Type B pancreatic cell (in vitro differentiated cells): ENCODE results near the gene SPATA6. TPM values are rescaled to one million over a fixed set of nuclear protein-coding genes. Genes with fewer than 3 reads are reported as not detected.

Experiments used
- DNase-seq: peaks from one replicate; pipeline ENCODE4 v3.0.0; 2021; ENCODE audit warnings: mixed read lengths; ENCODE audit not compliant: unreplicated experiment; ENCODE audit errors: extremely low spot score
- H3K27ac Mint-ChIP-seq: 2 replicates; pipeline ENCODE4 v1.8.0; 2021; ENCODE audit warnings: mild to moderate bottlenecking, mixed read lengths
- H3K27me3 Mint-ChIP-seq: 2 replicates; pipeline ENCODE4 v1.8.0; 2021; ENCODE audit warnings: mixed read lengths
- H3K36me3 Mint-ChIP-seq: 2 replicates; pipeline ENCODE4 v1.8.0; 2021; ENCODE audit warnings: mixed read lengths
- H3K4me1 Mint-ChIP-seq: one replicate; pipeline ENCODE4 v1.8.0; 2021; ENCODE audit warnings: mixed read lengths; ENCODE audit not compliant: unreplicated experiment
- H3K4me3 Mint-ChIP-seq: 2 replicates; pipeline ENCODE4 v1.8.0; 2021; ENCODE audit warnings: mild to moderate bottlenecking, mixed read lengths
- H3K9me3 Mint-ChIP-seq: 2 replicates; pipeline ENCODE4 v1.8.0; 2021; ENCODE audit warnings: mixed read lengths
- total RNA-seq: library from RNA; stranded (reverse); gene quantifications from 2 replicates; pipeline ENCODE4 v1.2.1, GENCODE V29; 2021; ENCODE audit warnings: low replicate concordance
- TF ChIP-seq, protein P1 (sequence below): fragments of 200-600 bp; sonication (generic); conservative IDR thresholded peaks from 2 replicates; pipeline ENCODE4 v1.5.0; 2021; ENCODE audit warnings: antibody characterized with exemption, mild to moderate bottlenecking

Gene SPATA6
- total RNA-seq, 1 donor from 2014 or later: 23.5 TPM

DNA sequence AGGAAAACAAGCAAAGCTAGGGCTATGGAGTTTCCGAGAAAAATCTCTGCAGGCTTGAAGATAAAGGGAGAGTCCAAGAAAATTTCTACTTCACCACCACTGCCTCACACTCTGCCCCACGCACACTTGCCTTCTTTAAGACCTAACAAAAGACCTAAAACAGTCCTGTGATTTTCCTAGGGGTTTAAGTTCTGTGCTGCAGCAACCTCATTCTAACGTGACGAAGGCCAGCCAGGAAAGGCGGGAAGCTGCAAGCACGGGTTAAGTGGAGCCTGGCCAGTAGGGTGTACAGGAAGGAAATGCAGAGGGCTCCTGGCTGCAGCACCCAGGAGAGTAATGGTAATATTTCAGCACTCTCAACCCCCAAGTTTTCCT lies 1.5 kb downstream of the SPATA6 start:
- H3K4me3 Mint-ChIP-seq: peak overlapping the region; percentile 96
- H3K9me3 Mint-ChIP-seq: peaks cover 6% of the 10 kb centered on the region
- peaks cover 3% of the 10 kb centered on the region for H3K36me3 Mint-ChIP-seq
- no peaks in the 10 kb centered on the region for H3K27me3 Mint-ChIP-seq
- TF ChIP-seq, protein P1, sequence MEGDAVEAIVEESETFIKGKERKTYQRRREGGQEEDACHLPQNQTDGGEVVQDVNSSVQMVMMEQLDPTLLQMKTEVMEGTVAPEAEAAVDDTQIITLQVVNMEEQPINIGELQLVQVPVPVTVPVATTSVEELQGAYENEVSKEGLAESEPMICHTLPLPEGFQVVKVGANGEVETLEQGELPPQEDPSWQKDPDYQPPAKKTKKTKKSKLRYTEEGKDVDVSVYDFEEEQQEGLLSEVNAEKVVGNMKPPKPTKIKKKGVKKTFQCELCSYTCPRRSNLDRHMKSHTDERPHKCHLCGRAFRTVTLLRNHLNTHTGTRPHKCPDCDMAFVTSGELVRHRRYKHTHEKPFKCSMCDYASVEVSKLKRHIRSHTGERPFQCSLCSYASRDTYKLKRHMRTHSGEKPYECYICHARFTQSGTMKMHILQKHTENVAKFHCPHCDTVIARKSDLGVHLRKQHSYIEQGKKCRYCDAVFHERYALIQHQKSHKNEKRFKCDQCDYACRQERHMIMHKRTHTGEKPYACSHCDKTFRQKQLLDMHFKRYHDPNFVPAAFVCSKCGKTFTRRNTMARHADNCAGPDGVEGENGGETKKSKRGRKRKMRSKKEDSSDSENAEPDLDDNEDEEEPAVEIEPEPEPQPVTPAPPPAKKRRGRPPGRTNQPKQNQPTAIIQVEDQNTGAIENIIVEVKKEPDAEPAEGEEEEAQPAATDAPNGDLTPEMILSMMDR: no peak
- H3K4me1 Mint-ChIP-seq: peaks cover 19% of the 10 kb centered on the region
- peak overlapping the region; percentile 89 for H3K27ac Mint-ChIP-seq
- no peak for DNase-seq

DNA sequence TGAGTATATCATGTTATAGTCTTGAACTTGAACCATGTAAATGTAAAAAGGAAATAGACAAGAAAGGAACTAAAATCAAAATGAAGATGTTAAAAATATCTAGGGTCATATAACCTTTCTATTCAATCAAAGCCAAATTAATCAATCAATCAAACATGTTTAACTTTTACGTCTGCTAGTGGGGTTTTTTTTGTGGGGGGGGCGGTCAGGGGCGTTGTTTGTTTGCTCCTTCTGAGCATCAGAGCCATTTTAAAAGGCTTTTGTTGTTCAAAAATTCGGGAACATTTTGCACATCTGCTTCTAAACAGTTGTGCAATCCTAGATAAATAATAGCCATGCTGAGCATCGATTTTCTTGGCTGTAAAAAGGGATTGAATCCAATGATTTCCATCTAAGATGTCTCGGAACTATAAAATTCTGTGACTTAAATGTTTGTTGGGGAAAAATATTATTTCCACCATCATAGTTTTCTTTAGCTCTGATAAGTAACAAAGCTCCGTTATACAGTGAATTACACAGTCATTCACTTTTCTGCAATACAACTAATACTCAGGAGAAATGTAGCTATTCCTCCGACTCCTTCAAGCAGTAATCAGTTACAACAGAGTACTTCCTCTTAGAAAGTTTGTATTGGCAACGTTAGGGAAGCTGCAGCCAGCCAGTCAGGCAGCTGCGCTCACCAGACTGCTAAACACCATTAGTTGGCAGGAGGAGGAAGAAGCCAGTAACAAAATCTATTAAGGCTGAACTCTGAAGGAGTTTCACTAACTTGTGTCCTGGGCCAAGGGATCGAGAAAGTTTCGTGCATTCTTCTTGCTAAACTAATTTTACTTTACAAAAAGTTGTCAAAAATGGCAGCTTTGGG lies 2.2 kb downstream of the SPATA6 start:
- peaks cover 19% of the 10 kb centered on the region for H3K4me1 Mint-ChIP-seq

DNA sequence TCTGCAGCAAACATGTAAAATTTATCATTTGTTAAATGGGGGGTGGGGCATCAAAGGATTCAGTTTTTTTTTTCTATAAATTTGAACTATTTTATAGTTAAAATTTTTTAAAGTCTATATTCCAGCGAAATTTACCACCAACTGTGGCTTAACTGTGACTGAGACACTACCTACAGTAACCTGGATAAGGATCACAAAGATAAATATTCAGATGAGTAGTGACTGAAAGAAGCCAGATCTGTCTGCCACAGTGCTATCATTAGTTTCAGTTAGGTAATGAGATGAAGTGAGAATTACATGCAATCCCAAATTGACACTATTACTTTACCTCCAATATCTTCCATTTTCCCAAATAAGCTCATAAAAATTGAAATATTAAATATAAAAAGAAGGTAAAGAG lies 5.4 kb downstream of the SPATA6 start:
- peaks cover 19% of the 10 kb centered on the region for H3K4me1 Mint-ChIP-seq
- TF ChIP-seq, protein P1: no peak
- H3K27me3 Mint-ChIP-seq: no peaks in the 10 kb centered on the region
- peaks cover 3% of the 10 kb centered on the region for H3K36me3 Mint-ChIP-seq
- no peak for DNase-seq
- H3K27ac Mint-ChIP-seq: no peak overlapping the region
- H3K4me3 Mint-ChIP-seq: no peak overlapping the region
- no peaks in the 10 kb centered on the region for H3K9me3 Mint-ChIP-seq

More for the DNA sequence above, 2.2 kb downstream of the SPATA6 start:
- H3K4me3 Mint-ChIP-seq: peak overlapping the region; percentile 96
- no peak for DNase-seq
- H3K27me3 Mint-ChIP-seq: no peaks in the 10 kb centered on the region
- peak overlapping the region; percentile 89 for H3K27ac Mint-ChIP-seq
- peaks cover 3% of the 10 kb centered on the region for H3K36me3 Mint-ChIP-seq
- TF ChIP-seq, protein P1: no peak
- H3K9me3 Mint-ChIP-seq: peaks cover 4% of the 10 kb centered on the region

DNA sequence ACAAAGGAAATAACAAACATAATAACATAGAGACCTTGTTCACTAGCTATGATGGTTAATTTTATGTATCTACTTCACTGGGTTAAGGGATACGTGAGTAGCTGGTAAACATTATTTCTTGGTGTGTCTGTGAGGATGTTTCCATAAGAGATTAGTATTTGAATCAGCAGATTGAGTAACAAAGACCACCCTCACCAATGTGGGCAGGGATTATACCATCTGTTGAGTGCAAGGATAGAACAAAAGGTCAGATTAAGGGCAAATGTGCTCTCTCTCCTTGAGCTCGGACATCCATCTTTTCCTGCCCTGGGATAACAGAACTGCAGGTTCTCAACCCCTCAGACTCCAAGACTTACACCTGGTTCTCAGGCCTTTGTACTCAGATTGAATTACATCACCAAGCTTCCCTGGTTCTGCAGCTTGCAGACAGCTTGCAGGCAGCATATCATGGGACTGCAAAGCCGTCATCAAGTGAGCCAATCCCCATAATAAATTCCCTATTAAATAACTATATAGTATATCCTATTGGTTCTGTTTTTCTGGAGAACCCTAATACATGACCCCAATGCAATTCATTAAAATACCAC lies 9.2 kb downstream of the SPATA6 start:
- DNase-seq: no peak
- no peak overlapping the region for H3K27ac Mint-ChIP-seq
- H3K4me1 Mint-ChIP-seq: no peaks in the 10 kb centered on the region
- H3K4me3 Mint-ChIP-seq: no peak overlapping the region
- TF ChIP-seq, protein P1: no peak
- H3K36me3 Mint-ChIP-seq: no peaks in the 10 kb centered on the region
- H3K9me3 Mint-ChIP-seq: no peaks in the 10 kb centered on the region
- H3K27me3 Mint-ChIP-seq: no peaks in the 10 kb centered on the region

DNA sequence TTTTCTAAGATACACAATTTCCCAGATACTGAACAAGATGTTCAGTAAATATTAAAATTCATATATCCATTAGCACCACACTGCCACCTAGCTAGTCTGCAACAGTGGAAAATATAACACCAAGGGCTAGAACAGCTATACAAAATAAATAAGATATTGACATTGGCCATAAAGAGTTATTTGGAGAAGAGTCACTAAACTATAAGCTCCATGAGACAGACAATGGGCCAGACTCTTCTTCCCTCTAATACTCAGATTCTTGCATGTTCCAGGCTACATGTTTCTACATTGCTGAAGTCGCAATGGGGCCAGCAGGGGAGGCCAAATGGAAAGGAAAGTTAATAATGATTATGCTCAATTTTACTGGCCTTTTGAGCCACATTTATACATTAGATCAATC lies 21.5 kb downstream of the SPATA6 start:
- TF ChIP-seq, protein P1: no peak
- H3K27me3 Mint-ChIP-seq: no peaks in the 10 kb centered on the region
- H3K4me3 Mint-ChIP-seq: no peak overlapping the region
- H3K9me3 Mint-ChIP-seq: no peaks in the 10 kb centered on the region
- H3K36me3 Mint-ChIP-seq: peaks cover 8% of the 10 kb centered on the region
- DNase-seq: no peak
- H3K4me1 Mint-ChIP-seq: no peaks in the 10 kb centered on the region
- no peak overlapping the region for H3K27ac Mint-ChIP-seq
